HG02588 (cell line): ENCODE measurements around the gene NDE1.
A peak's percentile ranks its signal among the peaks of the same experiment; 100 is the strongest.
"Not testable (repeated sequence)": the region's sequence is repeated elsewhere in the genome, so short reads cannot be mapped to it uniquely, and the experiment has no call there.

ENCODE experiments used
- ATAC-seq: cut with Tn5 transposase; IDR thresholded peaks from one replicate; pipeline ENCODE4 v1.9.1; 2021; ENCODE audit warnings: mild to moderate bottlenecking, moderate library complexity; ENCODE audit not compliant: unreplicated experiment

NDE1 gene

DNA sequence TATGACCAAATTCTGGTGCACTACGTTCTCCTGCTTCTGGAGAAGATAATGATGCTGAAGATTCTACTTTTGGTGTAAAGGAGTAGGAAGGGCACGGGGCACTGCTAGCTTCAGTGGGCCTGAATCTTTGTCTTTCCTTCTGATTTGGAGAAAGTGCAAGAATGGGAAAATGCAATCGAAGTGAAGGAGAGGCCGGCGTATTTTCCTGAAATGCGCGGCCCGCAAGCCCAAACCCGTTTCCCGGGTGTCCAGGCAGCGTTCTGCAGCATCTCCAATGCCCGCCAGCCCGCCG, 372 bp upstream of the NDE1 start:
- no peak for ATAC-seq

DNA sequence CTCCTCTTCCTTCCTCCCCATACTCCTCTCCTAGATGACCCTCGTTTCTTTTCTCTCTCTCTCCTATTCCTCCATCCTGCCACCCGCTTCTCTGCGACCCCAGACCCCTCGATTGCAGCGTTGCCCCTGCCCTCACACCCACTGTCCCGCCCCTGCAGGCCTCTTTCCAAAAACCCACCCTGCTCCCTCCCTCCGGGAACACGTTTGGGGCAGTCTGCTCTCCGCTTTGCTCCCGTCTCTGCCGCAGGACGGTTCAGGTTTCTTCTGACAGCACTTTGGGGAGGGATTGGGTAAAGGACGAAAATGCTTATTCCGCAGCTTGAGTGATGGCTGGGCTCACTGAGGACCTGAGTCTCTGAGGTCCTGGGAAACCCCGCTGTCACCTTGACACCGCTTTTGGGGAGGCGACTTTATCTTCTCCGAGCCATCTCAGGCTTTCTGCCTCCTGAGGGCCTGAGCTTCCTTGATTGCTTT, 690 bp downstream of the NDE1 start:
- ATAC-seq: peak; percentile 36

DNA sequence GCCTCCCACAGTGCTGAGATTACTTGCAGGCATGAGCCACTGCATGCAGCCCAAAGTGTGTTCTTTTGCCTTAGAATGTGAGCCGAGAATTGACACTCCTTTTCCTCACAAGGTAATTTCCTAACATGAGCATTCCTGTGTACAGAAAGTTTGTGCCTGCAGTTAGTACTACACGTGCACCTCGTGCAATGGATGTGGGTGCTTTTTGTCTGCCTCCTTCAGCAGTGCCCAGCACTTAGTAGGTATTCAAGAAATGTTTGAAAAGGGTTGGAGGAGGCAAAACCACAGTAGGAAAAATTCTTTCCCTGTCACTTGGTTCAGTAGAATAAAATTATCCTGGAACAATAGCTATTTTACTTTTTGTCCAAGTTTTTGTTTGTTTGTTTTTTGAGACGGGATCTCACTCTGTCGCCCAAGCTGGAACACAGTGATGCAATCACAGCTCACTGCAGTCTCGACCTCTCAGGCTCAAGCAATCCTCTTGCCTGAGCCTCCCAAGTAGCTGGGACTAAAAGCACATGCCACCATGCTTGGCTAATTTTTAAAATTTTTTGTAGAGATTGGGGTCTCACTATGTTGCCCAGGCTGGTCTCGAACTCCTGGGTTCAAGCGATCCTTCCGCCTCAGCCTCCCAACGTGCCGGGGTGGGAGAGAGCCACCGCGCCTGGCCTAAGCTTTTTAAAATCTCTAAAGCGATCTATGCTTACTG, 2.4 kb downstream of the NDE1 start:
- no peak for ATAC-seq

DNA sequence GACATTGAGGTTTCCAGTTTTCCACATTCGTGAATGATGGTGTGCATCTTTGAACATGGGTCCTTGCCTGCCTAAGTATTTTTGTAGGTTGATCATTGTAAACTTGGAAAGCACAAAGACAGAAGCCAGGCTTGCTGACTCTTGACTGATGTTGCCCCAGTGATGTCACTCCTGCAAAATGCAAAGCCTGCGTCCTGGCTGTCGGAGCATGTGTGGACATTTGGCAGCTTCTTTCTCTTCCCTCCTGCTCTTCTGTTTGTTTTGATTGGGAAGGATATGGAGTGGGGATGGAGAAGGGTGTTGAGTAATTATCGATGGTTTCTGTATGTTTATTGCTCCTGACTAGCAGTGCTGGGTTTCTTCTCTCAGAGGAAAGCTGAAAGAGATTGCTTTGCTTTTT, 3.2 kb downstream of the NDE1 start:
- ATAC-seq: no peak

DNA sequence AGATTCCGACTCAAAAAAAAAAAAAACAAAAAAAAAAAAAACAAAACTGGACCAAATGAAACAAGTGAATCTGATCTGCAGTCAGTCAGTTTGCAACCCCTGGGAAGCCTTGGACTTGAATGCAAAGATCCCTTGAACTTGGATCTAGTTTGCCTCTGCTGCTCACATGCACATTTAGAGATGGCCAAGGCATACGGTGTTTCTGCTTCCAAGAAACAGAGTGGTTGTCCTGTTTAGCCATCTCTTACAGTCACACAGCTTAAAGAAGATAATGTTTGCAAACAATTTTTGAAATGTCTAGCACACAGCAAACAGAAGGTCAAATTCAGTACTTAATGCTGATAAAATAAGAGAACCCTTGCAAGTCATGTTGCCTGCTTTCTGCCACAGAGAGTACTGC, 4.5 kb downstream of the NDE1 start:
- no peak for ATAC-seq

DNA sequence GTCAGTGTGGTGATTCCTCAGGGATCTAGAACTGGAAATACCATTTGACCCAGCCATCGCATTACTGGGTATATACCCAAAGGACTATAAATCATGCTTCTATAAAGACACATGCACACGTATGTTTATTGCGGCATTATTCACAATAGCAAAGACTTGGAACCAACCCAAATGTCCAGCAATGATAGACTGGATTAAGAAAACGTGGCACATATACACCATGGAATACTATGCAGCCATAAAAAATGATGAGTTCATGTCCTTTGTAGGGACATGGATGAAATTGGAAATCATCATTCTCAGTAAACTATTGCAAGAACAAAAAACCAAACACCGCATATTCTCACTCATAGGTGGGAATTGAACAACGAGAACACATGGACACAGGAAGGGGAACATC, 5.5 kb downstream of the NDE1 start:
- not testable (repeated sequence) for ATAC-seq

DNA sequence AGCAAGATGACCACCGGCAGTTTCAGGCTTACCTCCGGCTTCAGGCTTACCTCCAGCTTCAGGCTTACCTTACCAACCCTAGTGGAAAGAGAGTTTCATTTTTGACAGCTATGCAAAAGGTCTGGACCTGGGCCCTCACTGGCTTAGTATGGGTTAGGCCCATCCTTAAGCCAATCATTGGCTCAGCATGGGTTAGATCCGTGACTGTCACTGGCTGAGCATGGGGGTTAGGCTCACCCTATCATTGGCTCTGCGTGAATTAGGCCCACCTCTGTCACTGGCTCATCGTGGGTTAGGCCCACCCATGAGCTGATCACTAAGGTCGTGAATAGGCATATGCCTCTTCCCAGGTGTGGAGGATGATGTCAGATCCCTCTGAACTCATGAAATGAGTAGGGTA, 8.1 kb downstream of the NDE1 start:
- ATAC-seq: no peak

DNA sequence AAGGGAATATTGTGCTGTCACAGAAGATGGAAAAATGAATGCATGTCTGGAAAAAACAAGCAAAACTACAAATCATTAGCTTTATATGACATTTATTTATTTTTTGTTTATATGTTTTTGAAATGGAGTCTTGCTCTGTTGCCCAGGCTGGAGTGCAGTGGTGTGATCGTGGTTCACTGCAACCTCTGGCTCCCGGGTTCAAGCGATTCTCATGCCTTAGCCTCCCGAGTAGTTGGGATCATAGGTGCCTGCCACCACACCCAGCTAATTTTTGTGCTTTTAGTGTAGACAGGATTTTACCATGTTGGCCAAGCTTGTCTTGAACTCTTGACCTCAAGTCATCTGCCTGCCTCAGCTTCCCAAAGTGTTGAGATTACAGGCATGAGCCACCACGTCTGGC, 8.5 kb downstream of the NDE1 start:
- ATAC-seq: no peak

DNA sequence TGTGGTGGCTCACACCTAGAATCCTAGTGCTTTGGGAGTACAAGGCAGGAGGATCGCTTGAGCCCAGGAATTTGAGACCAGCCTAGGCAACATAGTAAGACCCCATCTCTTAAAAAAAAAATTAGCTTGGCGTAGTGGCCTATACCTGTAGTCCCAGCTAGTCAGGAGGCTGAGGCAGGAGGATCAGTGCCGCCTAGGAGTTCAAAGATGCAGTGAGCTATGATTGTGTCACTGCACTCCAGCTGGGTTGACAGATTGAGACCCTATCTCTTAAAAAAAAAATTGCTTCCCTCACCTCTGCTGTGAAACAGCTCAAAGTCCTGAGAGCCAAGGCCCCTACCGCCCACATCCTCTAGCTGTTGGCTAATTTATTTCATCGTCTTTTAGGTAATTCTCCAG, 10.2 kb downstream of the NDE1 start:
- ATAC-seq: no peak

DNA sequence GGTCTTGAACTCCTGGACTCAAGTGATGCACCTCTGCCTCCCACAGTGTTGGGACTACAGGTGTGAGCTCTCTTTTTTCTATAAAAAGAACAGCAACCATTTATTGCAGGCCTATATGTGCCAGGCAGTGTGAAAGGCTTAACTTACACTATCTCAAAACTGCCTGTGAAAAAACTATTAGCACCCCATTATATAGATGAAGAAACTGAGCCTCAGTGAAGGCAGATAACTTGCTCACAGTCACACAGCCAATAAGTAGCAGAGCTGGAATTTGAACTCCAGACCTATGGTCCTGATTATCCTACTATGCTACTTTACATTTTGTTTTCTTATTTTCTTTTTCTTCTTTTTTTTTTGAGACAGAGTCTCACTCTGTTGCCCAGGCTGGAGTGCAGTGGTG, 15.1 kb downstream of the NDE1 start:
- no peak for ATAC-seq

DNA sequence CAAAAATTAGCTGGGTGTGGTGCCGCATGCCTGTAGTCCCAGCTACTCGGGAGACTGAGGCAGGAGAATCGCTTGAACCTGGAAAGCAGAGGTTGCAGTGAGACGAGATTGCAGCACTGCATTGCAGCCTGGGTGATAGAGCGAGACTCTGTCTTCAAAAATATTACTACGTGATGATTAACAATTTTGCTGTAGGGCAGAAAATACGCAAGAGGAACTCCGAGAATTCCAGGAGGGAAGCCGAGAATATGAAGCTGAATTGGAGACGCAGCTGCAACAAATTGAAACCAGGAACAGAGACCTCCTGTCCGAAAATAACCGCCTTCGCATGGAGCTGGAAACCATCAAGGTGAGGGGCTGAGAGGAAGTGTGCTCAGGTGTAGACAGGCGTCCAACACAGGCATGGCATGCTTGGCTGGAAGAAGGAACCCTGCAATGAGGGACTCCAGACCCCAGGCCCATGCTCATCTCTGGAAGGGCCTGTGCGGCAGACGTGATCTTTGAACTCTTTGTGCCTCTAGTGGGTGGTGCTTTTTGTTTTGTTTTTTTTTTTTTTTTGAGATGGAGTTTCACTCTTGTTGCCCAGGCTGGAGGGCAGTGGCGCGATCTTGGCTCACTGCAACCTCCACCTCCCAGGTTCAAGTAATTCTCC, 17.2 kb downstream of the NDE1 start:
- no peak for ATAC-seq

DNA sequence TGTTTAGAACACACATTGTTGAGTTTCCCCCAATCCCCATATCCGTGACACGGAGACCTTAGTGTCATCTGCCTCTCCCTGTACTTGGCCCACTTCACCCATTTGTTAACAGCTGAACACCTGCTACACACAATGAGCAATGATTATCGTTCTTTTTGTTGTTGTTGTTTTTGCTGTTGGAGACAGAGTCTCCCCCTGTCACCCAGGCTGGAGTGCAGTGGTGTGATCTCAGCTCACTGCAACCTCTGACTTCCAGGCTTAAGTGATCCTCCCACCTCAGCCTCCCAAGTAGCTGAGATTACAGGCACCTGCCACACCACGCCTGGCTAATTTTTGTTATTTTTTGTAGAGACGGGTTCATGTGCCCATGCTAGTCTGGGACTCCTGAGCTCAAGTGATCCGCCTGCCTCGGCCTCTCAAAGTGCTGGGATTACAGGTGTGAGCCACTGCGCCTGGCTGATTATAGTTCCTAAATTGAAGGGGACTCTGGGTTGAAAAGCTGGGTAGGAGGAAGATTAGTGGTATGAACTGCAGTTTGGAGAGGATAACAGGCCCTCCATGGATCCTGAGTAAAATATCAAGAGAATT, 21.6 kb downstream of the NDE1 start:
- no peak for ATAC-seq

DNA sequence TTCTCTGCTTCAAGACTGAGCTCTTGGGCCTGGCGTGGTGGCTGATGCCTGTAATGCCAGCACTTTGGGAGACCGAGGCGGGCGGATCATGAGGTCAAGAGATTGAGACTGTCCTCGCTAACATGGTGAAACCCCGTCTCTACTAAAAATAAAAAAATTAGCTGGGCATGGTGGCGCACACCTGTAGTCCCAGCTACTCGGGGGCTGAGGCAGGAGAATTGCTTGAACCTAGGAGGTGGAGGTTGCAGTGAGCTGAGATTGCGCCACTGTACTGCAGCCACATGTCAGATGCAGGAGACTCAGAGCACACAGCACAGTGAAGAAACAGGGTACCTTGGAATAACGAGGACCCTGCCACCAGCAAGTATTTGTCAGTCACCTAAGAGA, 22.1 kb downstream of the NDE1 start:
- ATAC-seq: not testable (repeated sequence)

DNA sequence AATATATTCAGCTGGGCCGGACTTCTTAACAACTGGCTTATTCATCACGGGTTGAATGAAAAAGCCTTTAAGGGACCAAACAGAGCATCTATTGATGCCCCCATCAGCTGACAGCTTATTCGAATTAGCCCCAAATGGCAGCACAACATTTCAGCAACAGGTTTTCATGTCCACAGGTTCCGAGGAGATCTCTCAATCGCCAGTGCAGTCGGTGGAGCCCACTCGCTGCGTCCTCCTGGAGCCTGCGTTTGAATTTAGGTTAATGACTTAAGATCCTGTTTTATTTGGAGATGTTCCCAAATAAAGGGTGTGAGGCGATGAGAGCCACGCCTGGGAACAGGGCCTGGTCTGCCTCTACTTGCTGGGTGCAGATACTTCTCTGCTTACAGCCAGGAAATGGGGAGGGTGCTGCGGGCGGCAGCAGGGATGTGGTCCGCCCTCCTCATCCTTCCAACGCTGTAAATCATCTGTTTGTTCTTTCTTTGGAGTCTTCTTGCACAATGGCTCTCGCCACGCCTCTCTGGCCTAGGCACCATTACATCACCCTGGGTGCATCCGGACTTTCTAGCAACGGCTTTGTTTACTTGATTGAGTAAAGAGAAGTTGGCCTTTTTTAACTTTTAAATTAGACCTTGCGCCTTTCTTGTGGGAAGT, 22.6 kb downstream of the NDE1 start:
- no peak for ATAC-seq

DNA sequence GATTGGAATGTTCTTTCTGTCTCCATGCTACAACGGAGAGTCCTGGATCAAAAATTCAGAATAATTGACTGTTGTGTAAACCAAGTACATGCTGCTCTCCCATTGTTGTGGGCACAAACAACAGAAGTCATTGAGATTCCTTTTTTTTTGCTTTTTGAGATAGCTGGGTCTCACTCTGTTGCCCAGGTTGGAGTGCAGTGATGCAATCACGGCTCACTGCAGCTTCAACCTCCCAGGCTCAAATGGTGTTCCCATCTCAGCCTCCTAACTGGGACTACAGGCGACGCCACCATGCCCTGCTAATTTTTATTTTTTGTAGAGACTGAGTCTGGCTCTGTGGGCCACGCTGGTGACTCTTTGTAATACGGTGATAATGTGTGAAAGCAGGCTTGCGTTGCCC, 24.5 kb downstream of the NDE1 start:
- ATAC-seq: no peak

DNA sequence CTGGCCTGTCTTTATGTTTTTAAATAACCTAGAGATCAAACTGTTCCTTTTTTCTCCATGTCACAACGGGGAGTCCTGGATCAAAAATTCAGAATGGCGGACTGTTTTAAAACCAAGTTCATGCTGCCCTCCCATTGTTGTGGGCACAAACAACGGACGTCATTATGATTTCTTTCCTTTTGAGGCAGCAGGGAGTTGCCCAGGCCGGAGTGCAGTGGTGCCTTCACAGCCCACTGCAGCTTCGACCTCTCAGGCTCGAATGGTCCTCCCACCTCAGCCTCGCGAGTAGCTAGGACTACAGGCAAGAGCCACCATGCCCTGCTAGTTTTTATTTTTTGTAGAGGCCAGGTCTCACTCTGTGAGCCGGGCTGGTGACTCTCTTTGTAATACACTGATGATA, 26.5 kb downstream of the NDE1 start:
- ATAC-seq: no peak

DNA sequence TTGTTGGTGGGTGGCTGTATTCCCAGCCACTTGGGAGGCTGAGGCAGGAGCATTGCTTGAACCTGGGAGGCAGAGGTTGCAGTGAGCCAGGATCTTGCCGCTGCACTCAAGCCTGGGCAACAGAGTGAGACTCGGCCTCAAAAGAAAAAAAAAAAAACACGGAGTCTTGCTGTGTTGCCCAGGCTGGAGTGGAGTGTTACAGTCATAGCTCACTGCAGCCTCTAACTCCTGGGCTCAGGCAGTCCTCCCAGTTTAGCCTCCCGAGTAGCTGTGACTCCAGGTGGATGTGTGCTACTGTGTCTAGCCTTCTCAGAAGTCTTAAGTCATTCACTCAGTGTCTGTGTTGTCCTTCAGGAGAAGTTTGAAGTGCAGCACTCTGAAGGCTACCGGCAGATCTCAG, 27.4 kb downstream of the NDE1 start:
- no peak for ATAC-seq

DNA sequence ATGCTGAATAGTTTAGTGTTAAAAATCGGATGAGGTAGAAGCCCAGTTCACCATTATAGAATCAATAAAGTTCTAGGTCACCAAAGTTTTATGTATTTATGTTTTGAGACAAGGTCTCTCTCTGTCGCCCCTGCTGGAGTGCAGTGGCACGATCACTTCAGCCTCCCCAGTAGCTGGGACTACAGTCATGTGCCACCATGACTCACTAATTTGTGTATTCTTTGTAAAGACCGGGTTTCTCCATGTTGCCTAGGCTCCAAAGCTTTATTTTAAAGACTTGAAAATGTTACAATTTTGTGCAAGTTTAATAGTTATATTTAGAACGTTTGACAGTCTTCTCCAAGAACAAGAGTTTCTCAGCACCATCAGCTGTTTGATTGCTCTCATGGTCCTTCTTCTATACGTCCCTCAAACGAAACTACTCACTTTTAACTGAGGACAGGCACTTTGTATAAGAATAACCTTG, 32.1 kb downstream of the NDE1 start:
- ATAC-seq: no peak

DNA sequence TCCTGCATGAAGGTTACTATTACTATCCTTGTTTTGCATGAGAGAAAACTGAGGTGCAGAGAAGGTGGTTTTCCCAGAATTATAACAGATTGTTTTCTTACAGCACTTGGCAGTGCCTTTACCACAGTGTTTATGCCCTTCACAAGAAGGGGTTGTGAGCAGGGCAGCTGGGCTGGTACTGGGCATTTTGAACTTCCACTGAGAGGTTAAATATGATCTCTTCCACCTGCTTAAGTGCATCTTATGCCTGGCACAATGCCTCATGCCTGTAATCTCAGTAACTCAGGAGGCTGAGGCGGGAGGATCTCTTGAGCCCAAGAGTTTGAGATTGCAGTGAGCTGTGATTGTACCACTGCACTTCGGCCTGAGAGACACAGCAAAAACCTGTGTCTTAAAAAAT, 36.2 kb downstream of the NDE1 start:
- ATAC-seq: no peak

DNA sequence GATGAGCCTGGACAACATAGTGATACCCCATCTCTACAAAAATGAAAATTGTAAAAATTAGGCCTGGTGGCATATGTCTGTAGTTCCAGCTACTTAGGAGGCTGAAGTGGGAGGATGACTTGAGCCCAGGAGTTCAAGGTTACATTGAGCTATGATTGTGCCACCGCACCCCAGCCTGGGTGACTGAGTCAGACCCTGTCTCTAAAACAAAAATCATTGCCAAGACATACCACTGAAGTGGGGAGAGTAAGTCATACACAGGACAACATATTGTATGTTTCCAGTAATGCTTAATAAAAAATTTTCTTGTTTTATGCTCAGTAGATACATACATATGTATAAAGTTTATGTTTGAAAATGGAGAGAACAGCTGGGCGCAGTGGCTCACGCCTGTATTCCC, 39.2 kb downstream of the NDE1 start:
- no peak for ATAC-seq

DNA sequence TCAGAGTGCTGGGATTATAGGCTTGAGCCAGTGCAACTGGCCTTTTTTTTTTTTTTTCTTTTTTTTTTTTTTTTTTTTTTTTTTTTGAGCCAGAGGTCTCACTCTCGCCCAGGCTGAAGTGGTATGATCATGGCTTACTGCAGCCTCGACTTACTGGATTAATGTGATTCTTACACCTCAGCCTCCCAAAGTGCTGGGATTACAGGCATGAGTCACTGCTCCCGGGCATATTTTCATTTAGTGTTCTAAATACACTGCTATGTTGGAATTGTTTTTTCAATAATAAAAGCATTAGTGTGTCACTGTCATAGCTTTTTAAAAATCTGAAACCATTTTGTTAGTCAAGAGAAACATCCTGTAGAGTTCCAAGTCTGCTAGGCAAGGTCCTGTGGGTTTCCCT, 40.3 kb downstream of the NDE1 start:
- no peak for ATAC-seq

DNA sequence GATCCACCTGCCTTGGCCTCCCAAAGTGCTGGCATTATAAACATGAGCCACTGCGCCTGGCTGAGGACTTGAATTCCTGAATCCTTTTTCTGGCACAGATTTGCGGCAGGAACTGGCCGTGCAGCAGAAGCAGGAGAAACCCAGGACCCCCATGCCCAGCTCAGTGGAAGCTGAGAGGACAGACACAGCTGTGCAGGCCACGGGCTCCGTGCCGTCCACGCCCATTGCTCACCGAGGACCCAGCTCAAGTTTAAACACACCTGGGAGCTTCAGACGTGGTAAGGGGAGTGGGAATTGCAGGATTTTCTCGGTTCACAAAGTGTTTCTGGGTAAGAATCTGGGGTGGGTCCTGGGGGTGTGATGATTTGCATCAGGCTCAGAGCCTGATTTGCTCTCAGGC, 41.0 kb downstream of the NDE1 start:
- no peak for ATAC-seq
